Ovary (tissue), 9 donors: ENCODE measurements around the gene TRMT61A. TPM values are rescaled to one million over a fixed set of nuclear protein-coding genes. Genes with fewer than 3 reads are reported as not detected.

Experiments used
- DNase-seq, 5 donors: peaks; one replicate each; pipeline ENCODE4 v3.0.0-alpha.2; 2019 to 2020
- H3K27ac ChIP-seq, 2 donors: fragments of 200-600 bp; one replicate each; pipeline versions ENCODE4 v1.5.1 to v1.8.0; 2019 to 2022
- H3K27me3 ChIP-seq: fragments of 200-600 bp; one replicate; pipeline ENCODE4 v1.8.0; 2022
- H3K36me3 ChIP-seq: fragments of 200-600 bp; sonication (generic); one replicate; pipeline ENCODE4 v1.5.1; 2019
- H3K4me1 ChIP-seq: one replicate; pipeline ENCODE4 v1.8.1; 2013; ENCODE audit warnings: mild to moderate bottlenecking, moderate library complexity; ENCODE audit not compliant: insufficient read depth
- H3K4me3 ChIP-seq: fragments of 200-600 bp; sonication (generic); one replicate; pipeline ENCODE4 v1.5.1; 2017
- H3K9me3 ChIP-seq, 2 donors: fragments of 200-600 bp in 1 of 2; sonication (generic) in 1 of 2; one replicate each; pipeline versions ENCODE4 v1.5.1 to v1.8.1; 2013 to 2019; ENCODE audit warnings: mild to moderate bottlenecking in 1 of 2, moderate library complexity in 1 of 2
- EP300 ChIP-seq: sonication (generic); formaldehyde crosslinking; IDR thresholded peaks from one replicate; pipeline ENCODE4 v1.6.1; 2017; ENCODE audit warnings: antibody characterized with exemption
- POLR2A ChIP-seq: fragments of 450-650 bp; IDR thresholded peaks from one replicate; pipeline ENCODE4 v1.6.1; 2017; ENCODE audit warnings: antibody characterized with exemption, mild to moderate bottlenecking, moderate library complexity
- WGBS, 3 donors: extraction: QIAGEN DNeasy Blood & Tissue Kit in 1 of 3; methylation state at CpG; one replicate each; pipeline versions ENCODE4 v1.1.5 to v1.1.7; 2013 to 2017; 5-methylcytosine and 5-hydroxymethylcytosine counted together
- intact Hi-C, 4 donors: fragments of 100-400 bp; cut with DNase I; formaldehyde crosslinking; loops; one replicate each; pipeline versions ENCODE4 v1.11.0 to v1.15.1; 2022 to 2023
- polyA plus RNA-seq, 2 donors: library from polyadenylated mRNA; stranded (reverse); fragments of 200-250 nt in 1 of 2; fragments of 350-450 nt in 1 of 2; fragmentation: Illumina TruSeq in 1 of 2; extraction: RNeasy Lipid Tissue Mini Kit (QIAGEN cat#74804) in 1 of 2; gene quantifications; one replicate each; pipeline ENCODE4 v1.2.3, GENCODE V29; 2013 to 2014
- total RNA-seq, 7 donors: library from RNA; depleted of rRNA in 2 of 7; stranded (reverse); fragments of >200 nt in 2 of 7; fragmentation: NEBNext Ultra II Directional in 3 of 7; extraction: Animal tissue kit (Norgen Biotek cat#: 25700) in 3 of 7; gene quantifications; one replicate each; pipeline versions ENCODE4 v1.1.0 to v1.2.4, GENCODE V29; 2016 to 2023
- TF ChIP-seq, protein P1 (sequence below), 3 donors: fragments of 450-650 bp in 2 of 3; fragments of 200-600 bp in 1 of 3; IDR thresholded peaks; one replicate each; pipeline versions ENCODE4 v1.5.1 to v1.8.0; 2016 to 2022; ENCODE audit warnings: antibody characterized with exemption in 3 of 3, mild to moderate bottlenecking in 1 of 3
- donor health status: DM: no; HTN: no; CAD: no; lungs with moderate emphysema.
- donor health status: DM: no; HTN: no; CAD: no.
- donor health status: Bipolar disorder and iron deficiency.
- donor health status: DM: yes; HTN: yes; CAD: no.
- donor health status: DM: no; HTN: no; CAD: no.
- donor health status: DM: yes; HTN: yes; CAD: no.

The TRMT61A gene
- total and polyA plus RNA-seq, 9 donors = 0.62 to 20.9 (median 12.8) TPM

DNA sequence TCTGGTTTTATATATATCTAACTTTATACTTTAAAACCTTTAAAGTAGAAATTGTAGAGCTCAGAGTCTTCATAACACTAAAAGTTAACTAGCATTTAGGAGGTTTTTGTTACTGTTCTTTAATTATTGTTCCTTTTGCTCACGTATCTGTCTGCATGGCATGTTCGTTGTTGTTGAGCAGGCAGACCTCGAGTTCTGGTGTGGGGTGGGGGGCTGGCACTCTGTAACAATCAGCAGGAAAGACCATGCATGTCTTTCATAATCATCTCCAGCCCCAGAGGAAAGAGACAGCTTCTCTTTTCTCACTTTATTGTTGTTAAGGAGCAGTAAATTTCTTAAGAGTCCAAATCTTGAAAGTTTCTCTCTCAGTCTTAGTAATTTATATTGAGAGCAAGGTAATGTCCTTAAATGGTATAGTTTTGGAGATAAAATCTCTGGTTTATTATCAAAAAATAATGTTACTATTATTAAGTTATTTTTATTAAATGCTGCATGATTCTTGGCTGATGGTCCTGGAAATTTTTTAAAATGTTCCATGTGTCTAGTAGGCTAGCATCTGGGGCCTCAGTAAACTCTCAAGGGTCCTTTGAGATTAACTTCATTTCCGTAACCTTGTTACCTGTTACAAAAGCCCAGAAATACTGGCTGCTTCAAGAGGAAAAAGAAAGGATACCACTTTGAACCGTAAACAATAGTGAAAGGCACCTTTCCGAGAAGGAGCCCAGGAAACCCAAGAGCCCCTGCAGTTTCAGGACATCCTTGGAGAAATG lies 36.7 kb upstream of the TRMT61A start:
- 71 to 80% (median 80%) methylated on average over 6 of the region's 6 CpGs for WGBS, 3 donors
- no peaks in the 10 kb centered on the region for H3K27me3 ChIP-seq
- no peak overlapping the region for H3K4me3 ChIP-seq
- H3K4me1 ChIP-seq = no peaks in the 10 kb centered on the region
- no peak overlapping the region for H3K27ac ChIP-seq
- TF ChIP-seq POLR2A = no peak
- no peak for TF ChIP-seq EP300
- TF ChIP-seq, protein P1, sequence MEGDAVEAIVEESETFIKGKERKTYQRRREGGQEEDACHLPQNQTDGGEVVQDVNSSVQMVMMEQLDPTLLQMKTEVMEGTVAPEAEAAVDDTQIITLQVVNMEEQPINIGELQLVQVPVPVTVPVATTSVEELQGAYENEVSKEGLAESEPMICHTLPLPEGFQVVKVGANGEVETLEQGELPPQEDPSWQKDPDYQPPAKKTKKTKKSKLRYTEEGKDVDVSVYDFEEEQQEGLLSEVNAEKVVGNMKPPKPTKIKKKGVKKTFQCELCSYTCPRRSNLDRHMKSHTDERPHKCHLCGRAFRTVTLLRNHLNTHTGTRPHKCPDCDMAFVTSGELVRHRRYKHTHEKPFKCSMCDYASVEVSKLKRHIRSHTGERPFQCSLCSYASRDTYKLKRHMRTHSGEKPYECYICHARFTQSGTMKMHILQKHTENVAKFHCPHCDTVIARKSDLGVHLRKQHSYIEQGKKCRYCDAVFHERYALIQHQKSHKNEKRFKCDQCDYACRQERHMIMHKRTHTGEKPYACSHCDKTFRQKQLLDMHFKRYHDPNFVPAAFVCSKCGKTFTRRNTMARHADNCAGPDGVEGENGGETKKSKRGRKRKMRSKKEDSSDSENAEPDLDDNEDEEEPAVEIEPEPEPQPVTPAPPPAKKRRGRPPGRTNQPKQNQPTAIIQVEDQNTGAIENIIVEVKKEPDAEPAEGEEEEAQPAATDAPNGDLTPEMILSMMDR (IDR thresholded peaks at IDR 0.05) = no peak
- DNase-seq = no peak
- no peaks in the 10 kb centered on the region for H3K9me3 ChIP-seq
- no peaks in the 10 kb centered on the region for H3K36me3 ChIP-seq
- intact Hi-C loops = no loop called here

DNA sequence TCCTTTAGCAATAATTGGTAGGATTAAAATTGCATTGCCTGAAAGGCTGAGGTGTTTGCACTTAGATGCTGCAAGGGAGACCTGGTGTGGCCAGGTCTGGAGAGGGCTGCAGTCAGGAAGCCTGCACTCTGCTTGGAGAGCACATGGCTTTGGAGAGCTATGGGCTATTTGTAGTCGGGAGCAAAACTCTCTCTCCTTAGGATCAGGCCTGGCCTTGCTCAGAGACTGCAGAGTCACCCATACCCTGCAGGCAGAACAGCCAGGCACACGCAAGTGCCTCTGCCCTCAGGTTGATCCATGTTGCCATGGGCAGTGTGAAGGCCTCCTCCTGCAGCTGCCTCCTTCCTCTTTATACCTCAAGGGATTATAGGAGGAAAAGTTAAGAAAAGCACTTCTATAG lies 33.1 kb upstream of the TRMT61A start:
- 64 to 77% (median 75%) methylated on average over 2 of the region's 2 CpGs for WGBS, 3 donors
- H3K27me3 ChIP-seq = no peaks in the 10 kb centered on the region
- DNase-seq = peak in 1 of 5 donors; percentile 11
- H3K4me1 ChIP-seq = peaks cover 7% of the 10 kb centered on the region
- H3K36me3 ChIP-seq = no peaks in the 10 kb centered on the region
- no peak overlapping the region for H3K27ac ChIP-seq
- TF ChIP-seq EP300 (no peak), POLR2A (no peak)
- TF ChIP-seq, protein P1 (IDR thresholded peaks at IDR 0.05) = no peak
- H3K9me3 ChIP-seq = no peaks in the 10 kb centered on the region
- intact Hi-C loops = no loop called here
- H3K4me3 ChIP-seq = no peak overlapping the region

DNA sequence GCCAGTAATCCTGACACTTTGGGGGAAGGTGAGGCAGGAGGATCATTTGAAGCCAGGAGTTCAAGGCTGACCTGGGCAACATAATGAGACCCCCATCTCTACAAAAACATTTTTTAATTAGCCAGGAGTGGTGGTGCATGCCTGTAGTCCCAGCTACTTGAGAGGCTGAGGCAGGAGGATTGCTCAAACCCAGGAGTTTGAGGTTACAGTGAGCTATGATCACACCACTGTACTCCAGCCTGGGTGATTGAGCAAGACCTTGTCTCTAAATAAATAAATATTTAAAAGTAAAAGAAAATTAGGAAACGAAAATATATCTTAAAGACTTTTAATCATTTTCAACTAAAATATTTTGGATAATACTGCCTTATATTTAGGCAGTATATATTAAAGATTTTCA lies 32.2 kb upstream of the TRMT61A start:
- Histone ChIP-seq H3K4me3 (no peak overlapping the region), H3K4me1 (peaks cover 7% of the 10 kb centered on the region), H3K9me3 (no peaks in the 10 kb centered on the region), H3K27me3 (no peaks in the 10 kb centered on the region), H3K27ac (no peak overlapping the region), H3K36me3 (no peaks in the 10 kb centered on the region)
- DNase-seq = peak in 1 of 5 donors; percentile 4
- intact Hi-C loops = no loop called here
- TF ChIP-seq EP300 (no peak), POLR2A (no peak)
- TF ChIP-seq, protein P1 (IDR thresholded peaks at IDR 0.05) = no peak
- WGBS, 3 donors = 16 to 30% (median 29%) methylated on average over 1 of the region's 1 CpG

DNA sequence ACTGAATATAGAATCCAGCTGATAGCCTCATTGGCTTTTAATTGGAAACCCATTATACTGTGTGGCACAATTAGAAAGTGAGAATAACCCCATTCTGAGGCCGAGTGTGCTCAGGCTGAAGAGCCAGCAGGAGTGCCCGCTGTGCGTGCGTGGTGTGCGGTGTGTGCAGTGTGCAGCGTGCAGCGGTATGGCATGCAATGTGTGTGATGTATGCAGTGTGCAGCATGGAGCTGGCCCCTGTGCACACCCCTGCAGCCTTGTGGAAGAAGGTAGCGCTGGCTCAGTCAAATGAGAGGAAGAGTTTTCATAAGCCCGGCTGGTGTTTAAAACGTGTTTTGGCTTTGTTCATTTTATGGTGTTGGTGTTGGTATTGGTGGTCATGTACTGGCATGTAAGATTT lies 29.3 kb upstream of the TRMT61A start:
- H3K27ac ChIP-seq = no peak overlapping the region
- intact Hi-C loops = loop anchor here in 3 of 4 donors (1.0 to 5.0 kb wide), 3 partner anchors 43 to 48 kb away; no protein-coding TSS in a partner anchor

More for the DNA sequence above, 29.3 kb upstream of the TRMT61A start:
- H3K4me1 ChIP-seq = peaks cover 7% of the 10 kb centered on the region
- WGBS, 3 donors = 61 to 71% (median 65%) methylated on average over 10 of the region's 10 CpGs
- no peak overlapping the region for H3K4me3 ChIP-seq
- TF ChIP-seq POLR2A (no peak), EP300 (no peak)
- TF ChIP-seq, protein P1 (IDR thresholded peaks at IDR 0.05) = no peak
- H3K9me3 ChIP-seq = no peaks in the 10 kb centered on the region
- no peaks in the 10 kb centered on the region for H3K36me3 ChIP-seq
- no peaks in the 10 kb centered on the region for H3K27me3 ChIP-seq
- peak in 1 of 5 donors; percentile 9 for DNase-seq
